Spleen (tissue), 11 donors: ENCODE data around the gene SLC5A5. TPM values are rescaled to one million over a fixed set of nuclear protein-coding genes. Genes with fewer than 3 reads are reported as not detected.
A peak's percentile ranks its signal among the peaks of the same experiment; 100 is the strongest.

ENCODE experiments used
- DNase-seq: peaks from one replicate; pipeline ENCODE4 v3.0.0-alpha.2; 2020
- H3K27ac ChIP-seq, 8 donors: fragments of 200-600 bp; sonication (generic) in 7 of 8; 1 replicate in 4 of 8; 2 replicates in 4 of 8; pipeline versions ENCODE4 v1.5.0 to v1.8.0; 2016 to 2021; ENCODE audit warnings: inconsistent platforms in 4 of 8, mild to moderate bottlenecking in 4 of 8, moderate library complexity in 1 of 8
- H3K27me3 ChIP-seq, 7 donors: fragments of 200-600 bp; sonication (generic) in 6 of 7; replicated peaks in 1 of 7; 1 replicate in 4 of 7; 2 replicates in 3 of 7; pipeline versions ENCODE4 v1.5.0 to v1.8.0; 2016 to 2021; ENCODE audit warnings: inconsistent platforms in 3 of 7, mild to moderate bottlenecking in 1 of 7
- H3K36me3 ChIP-seq, 6 donors: fragments of 200-600 bp; sonication (generic) in 5 of 6; 1 replicate in 4 of 6; 2 replicates in 2 of 6; pipeline versions ENCODE4 v1.5.0 to v1.8.0; 2016 to 2021; ENCODE audit warnings: inconsistent platforms in 2 of 6
- H3K4me1 ChIP-seq, 6 donors: fragments of 200-600 bp; sonication (generic) in 5 of 6; 1 replicate in 3 of 6; 2 replicates in 3 of 6; pipeline versions ENCODE4 v1.5.0 to v1.8.0; 2016 to 2021; ENCODE audit warnings: inconsistent platforms in 3 of 6
- H3K4me3 ChIP-seq, 8 donors: fragments of 200-600 bp; sonication (generic) in 7 of 8; 1 replicate in 4 of 8; 2 replicates in 4 of 8; pipeline versions ENCODE4 v1.5.0 to v1.8.0; 2016 to 2021; ENCODE audit warnings: inconsistent platforms in 4 of 8, mild to moderate bottlenecking in 4 of 8, moderate library complexity in 2 of 8
- H3K9me3 ChIP-seq, 8 donors: fragments of 200-600 bp; sonication (generic) in 7 of 8; 1 replicate in 4 of 8; 2 replicates in 4 of 8; pipeline versions ENCODE4 v1.5.0 to v1.8.0; 2016 to 2021; ENCODE audit warnings: inconsistent platforms in 4 of 8
- CTCF ChIP-seq, 11 experiments: fragments of 200-600 bp in 7 of 11; fragments of 450-650 bp in 4 of 11; sonication (generic) in 4 of 11; IDR thresholded peaks in 8 of 11; conservative IDR thresholded peaks in 3 of 11; 1 replicate in 7 of 11; 2 replicates in 4 of 11; pipeline versions ENCODE4 v1.4.0 to v1.8.0; 2016 to 2021; ENCODE audit warnings: antibody characterized with exemption in 11 of 11, inconsistent platforms in 4 of 11, mild to moderate bottlenecking in 1 of 11
- POLR2A ChIP-seq, 3 donors: fragments of 450-650 bp; IDR thresholded peaks; one replicate each; pipeline ENCODE4 v1.5.1; 2017; ENCODE audit warnings: antibody characterized with exemption in 3 of 3, mild to moderate bottlenecking in 1 of 3
- POLR2AphosphoS5 ChIP-seq, 3 donors: sonication (generic); formaldehyde crosslinking; IDR thresholded peaks; one replicate each; pipeline ENCODE4 v1.5.1; 2017; ENCODE audit warnings: antibody characterized with exemption in 3 of 3
- WGBS, 5 donors: extraction: QIAGEN DNeasy Blood & Tissue Kit in 3 of 5; methylation state at CpG; one replicate each; pipeline versions ENCODE4 v1.1.5 to v1.1.7; 2013 to 2018; 5-methylcytosine and 5-hydroxymethylcytosine counted together
- intact Hi-C: fragments of 100-400 bp; cut with DNase I; formaldehyde crosslinking; loops from one replicate; pipeline ENCODE4 v1.15.0; 2023; ENCODE audit warnings: low total_unique reads
- polyA plus RNA-seq, 3 donors: library from polyadenylated mRNA; stranded (reverse); fragments of 200-250 nt; gene quantifications; one replicate each; pipeline ENCODE4 v1.2.1, GENCODE V29; 2013
- total RNA-seq, 7 donors: library from RNA; depleted of rRNA in 3 of 7; stranded (reverse); fragments of >200 nt in 3 of 7; fragmentation: NEBNext Ultra II Directional in 4 of 7; extraction: Animal tissue kit (Norgen Biotek cat#: 25700) in 4 of 7; gene quantifications; one replicate each; pipeline versions ENCODE4 v1.1.0 to v1.2.1, GENCODE V29; 2016 to 2021
- donor health status: healthy with polysubstance abuse.
- donor health status: DM: no; HTN: no; CAD: no; lungs with moderate emphysema.
- donor health status: DM: no; HTN: no; CAD: no.
- donor health status: Bipolar disorder and iron deficiency.
- donor health status: healthy.
- donor health status: DM: no; HTN: no; CAD: no.
- donor health status: DM: yes; HTN: yes; CAD: no.

The SLC5A5 gene
- total and polyA plus RNA-seq, 10 donors: 0.19 to 0.52 (median 0.31) TPM; not detected in 2

GRCh38 chr19:17937371-17937900, 65.7 kb downstream of the SLC5A5 start:
- no peak for TF ChIP-seq CTCF (IDR thresholded peaks at IDR 0.05 in 8 of 11, conservative IDR thresholded peaks at IDR 0.05 in 3 of 11)
- no peak for TF ChIP-seq POLR2AphosphoS5 (IDR thresholded peaks at IDR 0.05)
- TF ChIP-seq POLR2A (IDR thresholded peaks at IDR 0.05): no peak
- WGBS, 5 donors: 87 to 93% (median 92%) methylated on average over 9 of the region's 9 CpGs
- Histone ChIP-seq H3K4me3 (no peak overlapping the region), H3K36me3 (peaks cover 0 to 70% (median 19%) of the 10 kb centered on the region in 6 donors), H3K27ac (no peak overlapping the region), H3K9me3 (no peaks in the 10 kb centered on the region), H3K27me3 (no peaks in the 10 kb centered on the region), H3K4me1 (peaks cover 9 to 32% (median 21%) of the 10 kb centered on the region in 6 donors)
- no peak for DNase-seq
- intact Hi-C loops: no loop called here

- peaks cover 0 to 78% (median 23%) of the 10 kb centered on the region in 6 donors for H3K36me3 ChIP-seq
- TF ChIP-seq POLR2AphosphoS5 (IDR thresholded peaks at IDR 0.05): peak in 1 of 3 donors; percentile 30
- no peak for TF ChIP-seq POLR2A (IDR thresholded peaks at IDR 0.05)
- TF ChIP-seq CTCF (IDR thresholded peaks at IDR 0.05 in 8 of 11, conservative IDR thresholded peaks at IDR 0.05 in 3 of 11): peak; percentile 88 to 97 (median 93)
- H3K9me3 ChIP-seq: no peaks in the 10 kb centered on the region
- H3K27me3 ChIP-seq: no peaks in the 10 kb centered on the region
- 54 to 76% (median 62%) methylated on average over 5 to 7 of the region's 7 CpGs for WGBS, 5 donors
- no peak overlapping the region for H3K4me3 ChIP-seq
- H3K4me1 ChIP-seq: peaks cover 8 to 29% (median 18%) of the 10 kb centered on the region in 6 donors
- intact Hi-C loops: loop anchor here (2.0 kb wide), 1 partner anchor 59 kb away; no protein-coding TSS in a partner anchor
- H3K27ac ChIP-seq: no peak overlapping the region
- DNase-seq: peak; percentile 94
Measured at GRCh38 chr19:17938092-17938845, 66.5 kb downstream of the SLC5A5 start.

GRCh38 chr19:17942181-17942580, 70.4 kb downstream of the SLC5A5 start:
- Histone ChIP-seq H3K27ac (no peak overlapping the region), H3K9me3 (no peaks in the 10 kb centered on the region), H3K27me3 (no peaks in the 10 kb centered on the region), H3K4me1 (peaks cover 3 to 25% (median 14%) of the 10 kb centered on the region in 6 donors), H3K4me3 (no peak overlapping the region), H3K36me3 (peaks cover 0 to 75% (median 26%) of the 10 kb centered on the region in 6 donors)
- DNase-seq: no peak
- 83 to 91% (median 88%) methylated on average over 16 to 17 of the region's 17 CpGs for WGBS, 5 donors
- no peak for TF ChIP-seq POLR2AphosphoS5 (IDR thresholded peaks at IDR 0.05)
- TF ChIP-seq POLR2A (IDR thresholded peaks at IDR 0.05): no peak
- TF ChIP-seq CTCF (IDR thresholded peaks at IDR 0.05 in 8 of 11, conservative IDR thresholded peaks at IDR 0.05 in 3 of 11): no peak
- intact Hi-C loops: loop anchor here (10.0 kb wide), 1 partner anchor 113 kb away; no protein-coding TSS in a partner anchor
